GM12878 (cell line): ENCODE results near the gene GIMAP8. TPM values are rescaled to one million over a fixed set of nuclear protein-coding genes. Genes with fewer than 3 reads are reported as not detected.

Experiments
- ATAC-seq: fragments of 200-7000 bp; cut with Tn5 transposase; 3 replicates; pipeline ENCODE4 v1.9.1; 2020; ENCODE audit warnings: mild to moderate bottlenecking, moderate library complexity
- BruUV-seq: library from RNA; stranded (reverse); fragments of 400-500 nt; replicated peaks from 2 replicates; lab custom pipeline; 2021; lab: Mats Ljungman, UMichigan
- CTCF ChIA-PET: fragments of 300-600 bp; sonication (Branson Sonifier 250); formaldehyde crosslinking; extraction: SDS; loops from one replicate; lab custom pipeline; 2021; ENCODE audit warnings: inconsistent platforms; lab: Yijun Ruan, JAX
- POLR2A ChIA-PET: fragments of 350-600 bp; formaldehyde crosslinking; extraction: SDS; loops from one replicate; lab custom pipeline; 2021; ENCODE audit warnings: inconsistent platforms; lab: Charles Lee
- RAD21 ChIA-PET: fragments of 300-600 bp; sonication (Branson Sonifier 250); formaldehyde crosslinking; loops from one replicate; lab custom pipeline; 2023; ENCODE audit warnings: antibody characterized with exemption; ENCODE audit not compliant: unreplicated experiment; lab: Charles Lee
- SMC1A ChIA-PET: fragments of 300-600 bp; sonication (Branson Sonifier 250); formaldehyde crosslinking; loops from one replicate; lab custom pipeline; 2023; ENCODE audit not compliant: unreplicated experiment, uncharacterized antibody; lab: Charles Lee
- DNase-seq: peaks from one replicate; pipeline ENCODE4 v3.0.0-alpha.2; 2011; ENCODE audit warnings: low read depth, low spot score
- FAIRE-seq: peaks from 3 replicates; lab custom pipeline; 2011; peaks lifted over from hg19 to GRCh38; lab: Jason Lieb, UNC
- H2AFZ ChIP-seq: 2 replicates; pipeline ENCODE4 v1.6.0; 2011; ENCODE audit warnings: low read depth, low read length, control low read depth; ENCODE audit not compliant: control insufficient read depth
- H3K27ac ChIP-seq: 2 replicates; pipeline ENCODE4 v1.5.1; 2011; ENCODE audit warnings: control low read depth; ENCODE audit not compliant: control insufficient read depth, insufficient read depth
- H3K27me3 ChIP-seq, 2 experiments: replicated peaks in 1 of 2; 2 replicates each; pipeline versions ENCODE4 v1.6.0 to v1.6.1; 2011; ENCODE audit warnings: low read length in 1 of 2; ENCODE audit not compliant: control insufficient read depth in 2 of 2, insufficient read depth in 2 of 2
- H3K36me3 ChIP-seq, 2 experiments: 2 replicates each; pipeline ENCODE4 v1.5.1; 2011; ENCODE audit warnings: low read length in 1 of 2; ENCODE audit not compliant: control insufficient read depth in 2 of 2, insufficient read depth in 2 of 2
- H3K4me1 ChIP-seq: 2 replicates; pipeline ENCODE4 v1.6.1; 2011; ENCODE audit warnings: mild to moderate bottlenecking, low read length, moderate library complexity, mixed read lengths; ENCODE audit not compliant: control insufficient read depth, insufficient read depth
- H3K4me2 ChIP-seq: 2 replicates; pipeline ENCODE4 v1.6.0; 2011; ENCODE audit warnings: control low read depth; ENCODE audit not compliant: control insufficient read depth, insufficient read depth
- H3K4me3 ChIP-seq: fragments of 200-600 bp; sonication (generic); 2 replicates; pipeline ENCODE4 v1.5.1; 2016
- H3K79me2 ChIP-seq: 2 replicates; pipeline ENCODE4 v1.6.0; 2011; ENCODE audit warnings: low read length; ENCODE audit not compliant: control insufficient read depth, insufficient read depth
- H3K9ac ChIP-seq: 2 replicates; pipeline ENCODE4 v1.8.0; 2011; ENCODE audit warnings: low read length, control low read depth, mixed read lengths; ENCODE audit not compliant: control insufficient read depth, insufficient read depth
- H3K9me3 ChIP-seq: replicated peaks from 3 replicates; pipeline ENCODE4 v1.5.1; 2011; ENCODE audit warnings: mild to moderate bottlenecking, low read length; ENCODE audit not compliant: control insufficient read depth, insufficient read depth
- H4K20me1 ChIP-seq: 2 replicates; pipeline ENCODE4 v1.6.0; 2011; ENCODE audit not compliant: control insufficient read depth, insufficient read depth
- DPF2 ChIP-seq: fragments of 450-650 bp; IDR thresholded peaks from 2 replicates; pipeline ENCODE4 v1.6.1; 2017; ENCODE audit warnings: mild to moderate bottlenecking
- GATAD2B ChIP-seq: fragments of 450-650 bp; conservative IDR thresholded peaks from 2 replicates; pipeline ENCODE4 v1.6.1; 2017; ENCODE audit warnings: low read depth, mild to moderate bottlenecking, moderate library complexity
- LARP7 ChIP-seq: fragments of 450-650 bp; IDR thresholded peaks from 2 replicates; pipeline ENCODE4 v1.6.1; 2017; ENCODE audit warnings: mild to moderate bottlenecking
- POLR2AphosphoS5 ChIP-seq: IDR thresholded peaks from 2 replicates; pipeline ENCODE4 v1.6.1; 2011; ENCODE audit warnings: mild to moderate bottlenecking, low read length, inconsistent platforms
- RAD51 ChIP-seq: fragments of 450-650 bp; IDR thresholded peaks from 2 replicates; pipeline ENCODE4 v1.6.1; 2016; ENCODE audit warnings: moderate library complexity, mild to moderate bottlenecking, inconsistent platforms
- ZBTB33 ChIP-seq: fragments of 450-650 bp; IDR thresholded peaks from 2 replicates; pipeline ENCODE4 v1.6.1; 2017; ENCODE audit warnings: mild to moderate bottlenecking
- ZNF217 ChIP-seq: fragments of 450-650 bp; IDR thresholded peaks from 2 replicates; pipeline ENCODE4 v1.6.1; 2017; ENCODE audit warnings: antibody characterized with exemption, mild to moderate bottlenecking
- WGBS: methylation state at CpG from one replicate; pipeline ENCODE4 v1.1.6; 2016; ENCODE audit warnings: low lambda C conversion rate; ENCODE audit not compliant: insufficient replicate concordance, insufficient coverage; ENCODE audit errors: missing lambda C conversion rate; 5-methylcytosine and 5-hydroxymethylcytosine counted together
- in situ Hi-C: fragments of 300-500 bp; cut with MboI; formaldehyde crosslinking; loops from 9 replicates; pipeline ENCODE4 v1.14.3; 2018; ENCODE audit warnings: mixed read lengths
- intact Hi-C: fragments of 100-400 bp; cut with micrococcal nuclease; formaldehyde crosslinking; loops from one replicate; pipeline ENCODE4 v1.14.2; 2022; ENCODE audit not compliant: unreplicated experiment
- polyA plus RNA-seq, 11 experiments: library from polyadenylated mRNA; depleted of rRNA in 4 of 11; unstranded in 6 of 11; stranded (reverse) in 5 of 11; fragments of >200 nt; fragmentation: Nextera tagmentation in 4 of 11; fragmentation: Illumina TruSeq in 1 of 11; extraction: Ambion mirVana in 4 of 11; extraction: Trizol in 1 of 11; gene quantifications; 1 replicate in 1 of 11; 2 replicates in 10 of 11; pipeline versions ENCODE4 v1.2.1 to v1.2.3, GENCODE V29; 2011 to 2016; ENCODE audit warnings: inconsistent platforms in 2 of 11, missing spikeins in 2 of 11, low read depth in 1 of 11
- total RNA-seq, 4 experiments: library from RNA; depleted of rRNA in 3 of 4; stranded (reverse); fragments of >200 nt in 3 of 4; fragmentation: Illumina TruSeq in 1 of 4; extraction: Trizol in 1 of 4; gene quantifications; 2 replicates each; pipeline versions ENCODE4 v1.2.1 to v1.2.3, GENCODE V29; 2013 to 2021

GIMAP8 gene
- total and polyA plus RNA-seq, 10 of the 15 experiments (the other 5 are each of a cell fraction or from before 2014, with no cell fraction given), result 0.66 to 9.7 (median 4.7) TPM

GRCh38 chr7:150407588-150408392, 42.6 kb upstream of the GIMAP8 start:
- Histone ChIP-seq H3K79me2 (peaks cover 4% of the 10 kb centered on the region), H3K4me1 (peaks cover 39% of the 10 kb centered on the region), H3K4me2 (peak overlapping the region; percentile 15; the same call in 1 of the 2 replicates), H3K4me3 (no peak overlapping the region), H3K36me3 (peaks cover 0 to 2% of the 10 kb centered on the region in 2 experiments; a peak in 2 of 4 replicates), H3K9ac (no peak overlapping the region), H3K27me3 (no peaks in the 10 kb centered on the region), H3K9me3 (no peaks in the 10 kb centered on the region), H3K27ac (no peak overlapping the region), H2AFZ (no peak overlapping the region), H4K20me1 (no peaks in the 10 kb centered on the region)
- ChIA-PET POLR2A (interaction anchor here (0.8 to 5.9 kb wide), 10 partner anchors 11 to 225 kb away, joined by 3 to 89 read pairs (median 6); partner anchors contain the start of genes GIMAP6 and REPIN1), RAD21 (interaction anchor here (0.9 to 3.6 kb wide), 17 partner anchors 14 to 258 kb away, joined by 3 to 33 read pairs (median 8); partner anchors contain the start of gene REPIN1), SMC1A (interaction anchor here (0.5 to 7.4 kb wide), 18 partner anchors 10 to 59 kb away, joined by 3 to 48 read pairs (median 12); partner anchors contain the start of gene REPIN1), CTCF (interaction anchor here (1.0 to 11.6 kb wide), 11 partner anchors 11 to 86 kb away, joined by 3 to 72 read pairs (median 9); partner anchors contain the start of gene REPIN1)
- in situ Hi-C loops (loop anchor here (25.0 kb wide), 1 partner anchor 345 kb away; no protein-coding TSS in a partner anchor), intact Hi-C loops (no loop called here)
- no peak for ATAC-seq
- WGBS, result over 99% methylated on average over 78 of the region's 91 CpGs
- no peak for DNase-seq
- no peak for FAIRE-seq
- TF ChIP-seq DPF2, result 0 out of 2 replicates have a peak, but pooled peaks have one; percentile 9
- no peak for TF ChIP-seq RAD51
- TF ChIP-seq GATAD2B, result peak; percentile 72
- no peak for TF ChIP-seq ZNF217
- TF ChIP-seq LARP7, result peak; percentile 62; the same call in 1 of the 2 replicates
- TF ChIP-seq POLR2AphosphoS5, result no peak
- peak; percentile 85; the same call in 1 of the 2 replicates for TF ChIP-seq ZBTB33
- no TSS peak for BruUV-seq
